WTC11 (cell line): ENCODE results near the gene SIKE1. TPM values are rescaled to one million over a fixed set of nuclear protein-coding genes. Genes with fewer than 3 reads are reported as not detected.
"Not testable (repeated sequence)": the region's sequence is repeated elsewhere in the genome, so short reads cannot be mapped to it uniquely, and the experiment has no call there.

Source experiments
- ATAC-seq: fragments of 200-7000 bp; cut with Tn5 transposase; 2 replicates; pipeline ENCODE4 v1.10.0; 2021; ENCODE audit warnings: mild to moderate bottlenecking, moderate library complexity
- CTCF ChIA-PET: fragments of 300-600 bp; sonication (Branson Sonifier 250); formaldehyde crosslinking; loops from one replicate; lab custom pipeline; 2021; ENCODE audit warnings: antibody characterized with exemption; lab: Charles Lee
- POLR2A ChIA-PET: fragments of 350-600 bp; sonication (Branson Sonifier 250); formaldehyde crosslinking; loops from one replicate; lab custom pipeline; 2021; ENCODE audit warnings: antibody characterized with exemption; lab: Charles Lee
- DNase-seq: peaks from one replicate; pipeline ENCODE4 v3.0.0; 2021; ENCODE audit warnings: low spot score
- H3K27ac Mint-ChIP-seq: 2 replicates; pipeline ENCODE4 v1.8.0; 2021; ENCODE audit warnings: mixed read lengths
- H3K27me3 Mint-ChIP-seq: 2 replicates; pipeline ENCODE4 v1.8.0; 2021; ENCODE audit warnings: low read depth, mild to moderate bottlenecking, moderate library complexity, mixed read lengths
- H3K36me3 Mint-ChIP-seq: 2 replicates; pipeline ENCODE4 v1.8.0; 2021; ENCODE audit warnings: mixed read lengths
- H3K4me1 Mint-ChIP-seq: 2 replicates; pipeline ENCODE4 v1.8.0; 2022; ENCODE audit warnings: mixed read lengths
- H3K4me3 Mint-ChIP-seq: 2 replicates; pipeline ENCODE4 v1.8.0; 2021; ENCODE audit warnings: mild to moderate bottlenecking, moderate library complexity, mixed read lengths
- H3K9me3 Mint-ChIP-seq: 2 replicates; pipeline ENCODE4 v1.8.0; 2021; ENCODE audit warnings: mixed read lengths
- CDX4 ChIP-seq: fragments of 250-450 bp; sonication (Bioruptor Pico); IDR thresholded peaks from 2 replicates; pipeline ENCODE4 v1.9.0; 2021; ENCODE audit warnings: moderate library complexity, mild to moderate bottlenecking, inconsistent platforms, borderline replicate concordance
- EMX1 ChIP-seq: fragments of 250-450 bp; sonication (Bioruptor Pico); IDR thresholded peaks from 2 replicates; pipeline ENCODE4 v1.8.0; 2021; ENCODE audit warnings: mild to moderate bottlenecking
- HMGA2 ChIP-seq: fragments of 250-450 bp; sonication (Bioruptor Pico); IDR thresholded peaks from 2 replicates; pipeline ENCODE4 v1.4.0; 2021; ENCODE audit warnings: mild to moderate bottlenecking, moderate library complexity
- IRF2 ChIP-seq: sonication (generic); formaldehyde crosslinking; IDR thresholded peaks from 2 replicates; pipeline ENCODE4 v1.8.0; 2022; ENCODE audit warnings: low read depth, missing genetic modification reagents, borderline replicate concordance
- KAT7 ChIP-seq: sonication (generic); formaldehyde crosslinking; IDR thresholded peaks from 2 replicates; pipeline ENCODE4 v1.8.1; 2023; ENCODE audit warnings: missing genetic modification reagents, mild to moderate bottlenecking, borderline replicate concordance
- MXD4 ChIP-seq: fragments of 250-450 bp; sonication (Bioruptor Pico); IDR thresholded peaks from 2 replicates; pipeline ENCODE4 v1.8.0; 2021; ENCODE audit warnings: mild to moderate bottlenecking, moderate library complexity, borderline replicate concordance
- NFE2L1 ChIP-seq: sonication (generic); formaldehyde crosslinking; IDR thresholded peaks from 2 replicates; pipeline ENCODE4 v1.8.1; 2023; ENCODE audit warnings: missing genetic modification reagents
- NR2C2 ChIP-seq: sonication (generic); formaldehyde crosslinking; IDR thresholded peaks from 2 replicates; pipeline ENCODE4 v1.8.0; 2022; ENCODE audit warnings: mild to moderate bottlenecking, missing genetic modification reagents
- NR3C1 ChIP-seq: sonication (generic); formaldehyde crosslinking; conservative IDR thresholded peaks from 2 replicates; pipeline ENCODE4 v1.8.1; 2023; ENCODE audit warnings: low read depth, mild to moderate bottlenecking, missing genetic modification reagents
- SOX15 ChIP-seq: fragments of 250-450 bp; sonication (Bioruptor Pico); IDR thresholded peaks from 2 replicates; pipeline ENCODE4 v1.9.0; 2021; ENCODE audit warnings: mild to moderate bottlenecking
- ZNF121 ChIP-seq: sonication (generic); formaldehyde crosslinking; IDR thresholded peaks from 2 replicates; pipeline ENCODE4 v1.8.0; 2023; ENCODE audit warnings: missing genetic modification reagents
- ZNF219 ChIP-seq: sonication (generic); formaldehyde crosslinking; IDR thresholded peaks from 2 replicates; pipeline ENCODE4 v1.8.0; 2023; ENCODE audit warnings: missing genetic modification reagents, mild to moderate bottlenecking, borderline replicate concordance
- ZNF317 ChIP-seq: sonication (generic); formaldehyde crosslinking; IDR thresholded peaks from 2 replicates; pipeline ENCODE4 v1.8.1; 2023; ENCODE audit warnings: low read depth, mild to moderate bottlenecking, moderate library complexity, missing genetic modification reagents, borderline replicate concordance
- ZNF396 ChIP-seq: fragments of 250-450 bp; sonication (Bioruptor Pico); IDR thresholded peaks from 2 replicates; pipeline ENCODE4 v1.8.0; 2021; ENCODE audit warnings: mild to moderate bottlenecking, moderate library complexity, borderline replicate concordance
- ZNF671 ChIP-seq: fragments of 250-450 bp; sonication (Bioruptor Pico); IDR thresholded peaks from 2 replicates; pipeline ENCODE4 v1.8.0; 2021; ENCODE audit warnings: mild to moderate bottlenecking
- total RNA-seq: library from RNA; stranded (reverse); gene quantifications from 3 replicates; pipeline ENCODE4 v1.2.3, GENCODE V29; 2021
- TF ChIP-seq, protein P1 (sequence below): sonication (generic); formaldehyde crosslinking; IDR thresholded peaks from 2 replicates; pipeline ENCODE4 v1.8.1; 2022; ENCODE audit warnings: mild to moderate bottlenecking, missing genetic modification reagents, moderate library complexity, borderline replicate concordance
- TF ChIP-seq, protein P2 (sequence below): sonication (generic); formaldehyde crosslinking; IDR thresholded peaks from 2 replicates; pipeline ENCODE4 v1.8.1; 2022; ENCODE audit warnings: low read depth, mild to moderate bottlenecking, moderate library complexity, missing genetic modification reagents, borderline replicate concordance
- TF ChIP-seq, protein P3 (sequence below): sonication (generic); formaldehyde crosslinking; IDR thresholded peaks from 2 replicates; pipeline ENCODE4 v1.8.0; 2022; ENCODE audit warnings: mild to moderate bottlenecking, missing genetic modification reagents

SIKE1 gene
- total RNA-seq, 1 experiment from 2014 or later, result 68.7 TPM

DNA sequence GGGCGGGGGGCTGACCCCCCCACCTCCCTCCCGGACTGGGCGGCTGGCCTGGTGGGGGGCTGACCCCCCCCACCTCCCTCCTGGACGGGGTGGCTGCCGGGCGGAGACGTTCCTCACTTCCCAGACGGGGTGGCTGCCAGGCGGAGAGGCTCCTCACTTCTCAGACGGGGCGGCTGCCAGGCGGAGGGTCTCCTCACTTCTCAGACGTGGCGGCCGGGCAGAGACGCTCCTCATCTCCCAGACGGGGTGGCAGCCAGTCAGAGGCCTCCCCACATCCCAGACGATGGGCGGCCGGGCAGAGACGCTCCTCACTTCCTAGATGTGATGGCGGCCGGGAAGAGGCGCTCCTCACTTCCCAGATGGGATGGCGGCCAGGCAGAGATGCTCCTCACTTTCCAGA, 10.1 kb upstream of the SIKE1 start:
- H3K36me3 Mint-ChIP-seq, H3K4me3 Mint-ChIP-seq, CTCF ChIA-PET, H3K27ac Mint-ChIP-seq, ATAC-seq, DNase-seq, POLR2A ChIA-PET, H3K4me1 Mint-ChIP-seq: not testable (repeated sequence)
- Mint-ChIP-seq H3K9me3 (peaks cover 34% of the 10 kb centered on the region), H3K27me3 (peaks cover 42% of the 10 kb centered on the region)

DNA sequence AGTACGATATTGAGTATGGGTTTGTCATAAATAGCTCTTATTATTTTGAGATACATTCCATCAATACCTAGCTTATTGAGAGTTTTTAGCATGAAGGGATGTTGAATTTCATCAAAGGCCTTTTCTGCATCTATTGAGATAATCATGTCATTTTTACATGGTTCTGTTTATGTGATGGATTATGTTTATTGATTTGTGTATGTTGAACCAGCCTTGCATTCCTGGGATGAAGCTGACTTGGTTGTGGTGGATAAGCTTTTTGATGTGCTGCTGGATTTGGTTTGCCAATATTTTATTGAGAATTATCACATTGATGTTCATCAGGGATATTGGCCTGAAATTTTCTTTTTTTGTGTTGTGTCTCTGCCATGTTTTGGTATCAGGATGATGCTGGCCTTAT, 6.0 kb upstream of the SIKE1 start:
- POLR2A ChIA-PET, ATAC-seq, H3K4me3 Mint-ChIP-seq, H3K27ac Mint-ChIP-seq, H3K4me1 Mint-ChIP-seq, CTCF ChIA-PET, H3K36me3 Mint-ChIP-seq, DNase-seq: not testable (repeated sequence)
- peaks cover 32% of the 10 kb centered on the region for H3K9me3 Mint-ChIP-seq
- peaks cover 68% of the 10 kb centered on the region for H3K27me3 Mint-ChIP-seq

DNA sequence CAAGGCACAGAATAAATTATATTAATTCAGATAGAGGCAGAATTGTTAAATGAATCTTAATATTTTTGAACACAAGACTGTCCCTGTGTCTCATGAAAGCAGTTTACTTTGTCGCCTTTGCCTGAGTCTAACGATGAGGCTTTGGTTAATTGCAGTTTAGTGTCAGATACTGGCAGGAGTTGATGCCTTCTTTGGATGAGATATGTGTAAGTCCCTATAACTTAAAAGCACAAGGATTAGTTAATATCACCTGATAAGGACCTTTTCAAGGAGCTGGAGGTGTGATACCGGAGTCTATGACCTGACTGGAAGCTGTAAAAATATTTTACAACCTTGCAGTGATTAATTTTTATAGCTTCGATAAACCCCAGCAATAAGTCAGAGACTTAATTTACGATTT, 2.0 kb upstream of the SIKE1 start:
- DNase-seq, result no peak
- no peak for ATAC-seq
- Mint-ChIP-seq H3K4me1 (0 out of 2 replicates have a peak, but pooled peaks cover 5% of the 10 kb centered on the region), H3K4me3 (no peak overlapping the region), H3K36me3 (peaks cover 19% of the 10 kb centered on the region), H3K27me3 (peaks cover 55% of the 10 kb centered on the region), H3K27ac (no peak overlapping the region), H3K9me3 (peaks cover 25% of the 10 kb centered on the region)
- CTCF ChIA-PET, result no interaction called here
- TF ChIP-seq ZNF219 (CRISPR knock-in tag) (no peak), IRF2 (CRISPR knock-in tag) (no peak), SOX15 (CRISPR knock-in tag) (no peak), ZNF121 (CRISPR knock-in tag) (no peak), NFE2L1 (CRISPR knock-in tag) (no peak), NR3C1 (CRISPR knock-in tag) (no peak), CDX4 (CRISPR knock-in tag) (no peak), EMX1 (CRISPR knock-in tag) (no peak), HMGA2 (CRISPR knock-in tag) (no peak), MXD4 (CRISPR knock-in tag) (no peak), ZNF317 (no peak), ZNF671 (CRISPR knock-in tag) (no peak), KAT7 (CRISPR knock-in tag) (no peak), ZNF396 (CRISPR knock-in tag) (no peak), NR2C2 (CRISPR knock-in tag) (no peak)
- TF ChIP-seq, protein P1, sequence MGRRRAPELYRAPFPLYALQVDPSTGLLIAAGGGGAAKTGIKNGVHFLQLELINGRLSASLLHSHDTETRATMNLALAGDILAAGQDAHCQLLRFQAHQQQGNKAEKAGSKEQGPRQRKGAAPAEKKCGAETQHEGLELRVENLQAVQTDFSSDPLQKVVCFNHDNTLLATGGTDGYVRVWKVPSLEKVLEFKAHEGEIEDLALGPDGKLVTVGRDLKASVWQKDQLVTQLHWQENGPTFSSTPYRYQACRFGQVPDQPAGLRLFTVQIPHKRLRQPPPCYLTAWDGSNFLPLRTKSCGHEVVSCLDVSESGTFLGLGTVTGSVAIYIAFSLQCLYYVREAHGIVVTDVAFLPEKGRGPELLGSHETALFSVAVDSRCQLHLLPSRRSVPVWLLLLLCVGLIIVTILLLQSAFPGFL (CRISPR knock-in tag), result no peak
- TF ChIP-seq, protein P2, sequence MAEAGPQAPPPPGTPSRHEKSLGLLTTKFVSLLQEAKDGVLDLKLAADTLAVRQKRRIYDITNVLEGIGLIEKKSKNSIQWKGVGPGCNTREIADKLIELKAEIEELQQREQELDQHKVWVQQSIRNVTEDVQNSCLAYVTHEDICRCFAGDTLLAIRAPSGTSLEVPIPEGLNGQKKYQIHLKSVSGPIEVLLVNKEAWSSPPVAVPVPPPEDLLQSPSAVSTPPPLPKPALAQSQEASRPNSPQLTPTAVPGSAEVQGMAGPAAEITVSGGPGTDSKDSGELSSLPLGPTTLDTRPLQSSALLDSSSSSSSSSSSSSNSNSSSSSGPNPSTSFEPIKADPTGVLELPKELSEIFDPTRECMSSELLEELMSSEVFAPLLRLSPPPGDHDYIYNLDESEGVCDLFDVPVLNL (CRISPR knock-in tag), result no peak
- TF ChIP-seq, protein P3, sequence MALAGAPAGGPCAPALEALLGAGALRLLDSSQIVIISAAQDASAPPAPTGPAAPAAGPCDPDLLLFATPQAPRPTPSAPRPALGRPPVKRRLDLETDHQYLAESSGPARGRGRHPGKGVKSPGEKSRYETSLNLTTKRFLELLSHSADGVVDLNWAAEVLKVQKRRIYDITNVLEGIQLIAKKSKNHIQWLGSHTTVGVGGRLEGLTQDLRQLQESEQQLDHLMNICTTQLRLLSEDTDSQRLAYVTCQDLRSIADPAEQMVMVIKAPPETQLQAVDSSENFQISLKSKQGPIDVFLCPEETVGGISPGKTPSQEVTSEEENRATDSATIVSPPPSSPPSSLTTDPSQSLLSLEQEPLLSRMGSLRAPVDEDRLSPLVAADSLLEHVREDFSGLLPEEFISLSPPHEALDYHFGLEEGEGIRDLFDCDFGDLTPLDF (CRISPR knock-in tag), result no peak
- TF ChIP-seq, all 79 proteins: peak for 0
- POLR2A ChIA-PET, result no interaction called here
